Thyroid gland (tissue), 4 donors: ENCODE measurements around the gene TCTN3. TPM values are rescaled to one million over a fixed set of nuclear protein-coding genes. Genes with fewer than 3 reads are reported as not detected.

Experiments
- DNase-seq, 2 donors: peaks; one replicate each; pipeline ENCODE4 v3.0.0-alpha.2; 2019
- H3K27ac ChIP-seq, 3 donors: fragments of 200-600 bp; sonication (generic); 1 replicate in 2 of 3; 2 replicates in 1 of 3; pipeline ENCODE4 v1.5.1; 2016 to 2019; ENCODE audit warnings: mild to moderate bottlenecking in 1 of 3, moderate library complexity in 1 of 3
- H3K27me3 ChIP-seq: fragments of 200-600 bp; sonication (generic); one replicate; pipeline ENCODE4 v1.5.1; 2019
- H3K36me3 ChIP-seq, 2 donors: fragments of 200-600 bp; sonication (generic); one replicate each; pipeline ENCODE4 v1.5.1; 2016 to 2019
- H3K4me1 ChIP-seq, 2 donors: fragments of 200-600 bp; sonication (generic); one replicate each; pipeline ENCODE4 v1.5.1; 2017 to 2019
- H3K4me3 ChIP-seq, 3 donors: fragments of 200-600 bp; sonication (generic); replicated peaks in 1 of 3; 1 replicate in 2 of 3; 2 replicates in 1 of 3; pipeline ENCODE4 v1.5.1; 2016; ENCODE audit warnings: mild to moderate bottlenecking in 1 of 3
- H3K9me3 ChIP-seq: fragments of 200-600 bp; sonication (generic); one replicate; pipeline ENCODE4 v1.5.1; 2017
- POLR2A ChIP-seq, 2 donors: fragments of 450-650 bp; IDR thresholded peaks; one replicate each; pipeline ENCODE4 v1.6.1; 2017; ENCODE audit warnings: antibody characterized with exemption in 2 of 2, mild to moderate bottlenecking in 2 of 2, moderate library complexity in 1 of 2
- WGBS, 2 donors: methylation state at CpG; one replicate each; pipeline ENCODE4 v1.1.5; 2017; 5-methylcytosine and 5-hydroxymethylcytosine counted together
- intact Hi-C: fragments of 100-400 bp; cut with DNase I; formaldehyde crosslinking; loops from one replicate; pipeline ENCODE4 v1.15.1; 2023
- total RNA-seq, 4 donors: library from RNA; depleted of rRNA; stranded (reverse); fragments of >200 nt; gene quantifications; one replicate each; pipeline ENCODE4 v1.2.3, GENCODE V29; 2016
- TF ChIP-seq, protein P1 (sequence below), 6 experiments: fragments of 200-600 bp in 3 of 6; fragments of 450-650 bp in 3 of 6; sonication (generic) in 3 of 6; IDR thresholded peaks; one replicate each; pipeline ENCODE4 v1.5.1; 2016 to 2019; ENCODE audit warnings: antibody characterized with exemption in 6 of 6, mild to moderate bottlenecking in 2 of 6, inconsistent platforms in 1 of 6, moderate library complexity in 1 of 6

The TCTN3 gene
- total RNA-seq, 4 donors from 2014 or later, result 37.5 to 62.1 (median 51.8) TPM

DNA sequence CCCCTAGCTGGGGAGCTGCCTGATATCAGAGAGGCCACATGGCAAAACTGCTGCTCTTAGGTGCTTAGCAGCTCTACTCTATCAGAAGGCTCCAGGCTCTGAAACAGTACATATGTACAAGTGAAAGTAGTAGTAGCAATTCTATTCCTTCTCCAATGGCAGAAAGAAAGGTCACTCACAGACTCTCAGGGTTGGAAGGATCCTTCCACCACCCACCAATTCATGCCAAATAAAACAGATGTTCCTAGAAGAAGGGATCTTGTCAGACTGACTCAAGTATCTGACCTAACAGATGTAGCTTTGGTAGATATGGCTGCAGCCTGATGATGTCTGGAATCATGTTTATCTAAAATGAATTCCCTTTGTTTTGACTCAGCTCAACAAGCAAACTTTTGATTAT is 29.2 kb downstream of the TCTN3 start:
- no peak overlapping the region for H3K4me3 ChIP-seq
- H3K27me3 ChIP-seq, result no peaks in the 10 kb centered on the region
- intact Hi-C loops, result no loop called here
- no peaks in the 10 kb centered on the region for H3K36me3 ChIP-seq
- DNase-seq, result no peak
- H3K4me1 ChIP-seq, result peaks cover 36 to 46% of the 10 kb centered on the region in 2 donors
- TF ChIP-seq, protein P1, sequence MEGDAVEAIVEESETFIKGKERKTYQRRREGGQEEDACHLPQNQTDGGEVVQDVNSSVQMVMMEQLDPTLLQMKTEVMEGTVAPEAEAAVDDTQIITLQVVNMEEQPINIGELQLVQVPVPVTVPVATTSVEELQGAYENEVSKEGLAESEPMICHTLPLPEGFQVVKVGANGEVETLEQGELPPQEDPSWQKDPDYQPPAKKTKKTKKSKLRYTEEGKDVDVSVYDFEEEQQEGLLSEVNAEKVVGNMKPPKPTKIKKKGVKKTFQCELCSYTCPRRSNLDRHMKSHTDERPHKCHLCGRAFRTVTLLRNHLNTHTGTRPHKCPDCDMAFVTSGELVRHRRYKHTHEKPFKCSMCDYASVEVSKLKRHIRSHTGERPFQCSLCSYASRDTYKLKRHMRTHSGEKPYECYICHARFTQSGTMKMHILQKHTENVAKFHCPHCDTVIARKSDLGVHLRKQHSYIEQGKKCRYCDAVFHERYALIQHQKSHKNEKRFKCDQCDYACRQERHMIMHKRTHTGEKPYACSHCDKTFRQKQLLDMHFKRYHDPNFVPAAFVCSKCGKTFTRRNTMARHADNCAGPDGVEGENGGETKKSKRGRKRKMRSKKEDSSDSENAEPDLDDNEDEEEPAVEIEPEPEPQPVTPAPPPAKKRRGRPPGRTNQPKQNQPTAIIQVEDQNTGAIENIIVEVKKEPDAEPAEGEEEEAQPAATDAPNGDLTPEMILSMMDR (IDR thresholded peaks at IDR 0.05), result no peak
- no peak for TF ChIP-seq POLR2A (IDR thresholded peaks at IDR 0.05)
- H3K27ac ChIP-seq, result peak overlapping the region; percentile 75 to 94 (median 87)
- no peaks in the 10 kb centered on the region for H3K9me3 ChIP-seq

DNA sequence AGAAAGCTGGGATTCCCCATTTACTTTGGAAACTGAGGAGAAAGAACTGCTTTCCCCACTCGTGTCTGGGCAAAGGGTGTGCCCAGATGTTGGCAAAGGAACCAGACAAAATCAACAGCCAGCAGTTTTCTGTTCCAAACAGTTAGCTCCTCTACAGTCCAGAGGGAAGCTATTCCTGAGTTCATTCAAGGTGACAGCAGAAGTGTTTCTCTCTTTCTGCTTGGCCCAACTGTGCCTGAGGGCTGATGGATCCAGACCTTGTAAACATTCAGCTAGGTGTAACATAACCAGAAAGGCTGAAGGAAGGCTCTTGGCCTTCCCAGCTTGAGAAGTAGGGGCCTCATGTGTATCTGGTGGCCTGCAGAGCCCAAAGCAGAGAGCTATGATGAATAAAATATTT is 30.2 kb downstream of the TCTN3 start:
- Histone ChIP-seq H3K9me3 (no peaks in the 10 kb centered on the region), H3K4me1 (peaks cover 36 to 46% of the 10 kb centered on the region in 2 donors), H3K27ac (peak overlapping the region; percentile 75 to 94 (median 87)), H3K27me3 (no peaks in the 10 kb centered on the region), H3K36me3 (no peaks in the 10 kb centered on the region), H3K4me3 (no peak overlapping the region)
- TF ChIP-seq, protein P1 (IDR thresholded peaks at IDR 0.05), result no peak
- peak in 1 of 2 donors; percentile 45 for TF ChIP-seq POLR2A (IDR thresholded peaks at IDR 0.05)
- peak; percentile 58 to 70 for DNase-seq
- 7 to 11% methylated on average over 1 of the region's 1 CpG for WGBS, 2 donors
- intact Hi-C loops, result no loop called here

DNA sequence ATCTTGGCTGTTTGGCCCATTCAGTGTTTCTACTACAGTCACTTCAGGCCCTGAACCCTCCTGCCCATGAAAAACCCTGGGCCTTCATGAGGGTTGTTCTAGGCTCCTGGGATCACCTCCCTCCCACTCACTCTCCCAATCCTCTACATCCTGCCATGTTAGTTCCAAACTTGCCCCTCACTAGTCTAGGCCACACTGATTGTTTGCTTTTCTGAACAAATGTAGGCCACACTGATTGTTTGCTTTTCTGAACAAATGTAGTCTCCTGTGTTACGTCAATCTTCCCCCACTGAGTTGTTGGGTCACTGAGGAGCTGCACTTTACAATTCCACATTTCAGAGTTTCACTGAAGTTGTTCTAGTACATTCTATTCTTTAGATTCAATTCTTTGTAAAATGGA is 31.9 kb downstream of the TCTN3 start:
- no peaks in the 10 kb centered on the region for H3K27me3 ChIP-seq
- H3K4me1 ChIP-seq, result peaks cover 41 to 51% of the 10 kb centered on the region in 2 donors
- intact Hi-C loops, result no loop called here
- TF ChIP-seq POLR2A (IDR thresholded peaks at IDR 0.05), result no peak
- TF ChIP-seq, protein P1 (IDR thresholded peaks at IDR 0.05), result no peak
- H3K9me3 ChIP-seq, result no peaks in the 10 kb centered on the region
- no peak for DNase-seq
- no peak overlapping the region for H3K4me3 ChIP-seq
- 54 to 58% methylated on average over 1 of the region's 1 CpG for WGBS, 2 donors
- H3K36me3 ChIP-seq, result no peaks in the 10 kb centered on the region
- peak overlapping the region; percentile 75 to 94 (median 87) for H3K27ac ChIP-seq

DNA sequence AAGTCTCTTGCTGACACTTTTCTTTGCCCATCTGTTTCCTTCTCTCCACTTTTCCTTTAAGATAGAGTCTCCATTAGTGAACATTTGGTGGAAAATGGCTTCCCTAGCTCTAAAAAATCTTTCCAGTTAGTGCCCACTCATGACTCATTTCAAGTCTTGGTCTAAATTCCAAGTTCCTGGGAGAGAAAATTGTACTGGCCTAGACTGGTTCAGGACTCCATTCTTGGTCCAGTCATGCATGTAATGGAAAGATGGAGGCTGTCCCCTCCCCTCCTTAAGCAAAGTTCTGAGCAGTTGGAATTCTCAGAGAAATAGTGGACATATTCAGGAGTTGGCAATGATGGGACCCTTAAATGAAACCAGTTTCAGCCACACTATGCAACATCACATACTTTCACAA is 33.4 kb downstream of the TCTN3 start:
- H3K4me1 ChIP-seq, result peaks cover 42 to 57% of the 10 kb centered on the region in 2 donors
- peak in 1 of 2 donors; percentile 10 for TF ChIP-seq POLR2A (IDR thresholded peaks at IDR 0.05)
- TF ChIP-seq, protein P1 (IDR thresholded peaks at IDR 0.05), result no peak
- peak; percentile 16 to 31 for DNase-seq
- intact Hi-C loops, result no loop called here
- H3K27me3 ChIP-seq, result no peaks in the 10 kb centered on the region
- peak overlapping the region; percentile 75 to 94 (median 88) for H3K27ac ChIP-seq
- no peaks in the 10 kb centered on the region for H3K9me3 ChIP-seq
- no peaks in the 10 kb centered on the region for H3K36me3 ChIP-seq
- no peak overlapping the region for H3K4me3 ChIP-seq

DNA sequence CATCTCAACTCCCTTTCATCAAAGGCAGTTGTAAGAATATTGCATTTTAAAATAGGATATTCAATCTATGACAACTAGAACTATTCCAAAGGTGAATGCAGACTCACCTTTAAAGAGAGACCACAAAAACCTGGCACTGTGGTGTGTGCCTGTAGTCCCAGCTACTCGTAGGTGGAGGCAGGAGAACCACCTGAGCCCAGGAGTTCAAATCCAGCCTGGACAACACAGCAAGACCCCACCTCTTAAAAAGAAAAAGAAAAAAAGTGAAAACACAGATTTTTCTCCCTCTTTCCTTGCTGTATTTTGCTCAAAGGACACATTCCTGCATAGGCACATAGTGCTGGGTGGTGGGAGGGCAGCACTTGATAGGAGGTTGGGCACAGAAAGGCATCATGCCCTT is 36.5 kb downstream of the TCTN3 start:
- H3K27ac ChIP-seq, result no peak overlapping the region
- no peak for DNase-seq
- H3K4me3 ChIP-seq, result peak overlapping the region in 1 of 3 donors; percentile 77

More for the DNA sequence above, 36.5 kb downstream of the TCTN3 start:
- H3K36me3 ChIP-seq, result peaks cover 0 to 3% of the 10 kb centered on the region in 2 donors
- no peaks in the 10 kb centered on the region for H3K9me3 ChIP-seq
- 32 to 100% methylated on average over 1 of the region's 1 CpG for WGBS, 2 donors
- TF ChIP-seq, protein P1 (IDR thresholded peaks at IDR 0.05), result no peak
- TF ChIP-seq POLR2A (IDR thresholded peaks at IDR 0.05), result no peak
- no peaks in the 10 kb centered on the region for H3K27me3 ChIP-seq
- intact Hi-C loops, result no loop called here
- H3K4me1 ChIP-seq, result peaks cover 27 to 39% of the 10 kb centered on the region in 2 donors
